KG1 (cell line): ENCODE results near the gene SELENOO.
"Not testable (repeated sequence)": the region's sequence is repeated elsewhere in the genome, so short reads cannot be mapped to it uniquely, and the experiment has no call there.

Source experiments
- DNase-seq: peaks from one replicate; lab custom pipeline; 2025; lab: John Stamatoyannopoulos, UW

SELENOO gene, protein sequence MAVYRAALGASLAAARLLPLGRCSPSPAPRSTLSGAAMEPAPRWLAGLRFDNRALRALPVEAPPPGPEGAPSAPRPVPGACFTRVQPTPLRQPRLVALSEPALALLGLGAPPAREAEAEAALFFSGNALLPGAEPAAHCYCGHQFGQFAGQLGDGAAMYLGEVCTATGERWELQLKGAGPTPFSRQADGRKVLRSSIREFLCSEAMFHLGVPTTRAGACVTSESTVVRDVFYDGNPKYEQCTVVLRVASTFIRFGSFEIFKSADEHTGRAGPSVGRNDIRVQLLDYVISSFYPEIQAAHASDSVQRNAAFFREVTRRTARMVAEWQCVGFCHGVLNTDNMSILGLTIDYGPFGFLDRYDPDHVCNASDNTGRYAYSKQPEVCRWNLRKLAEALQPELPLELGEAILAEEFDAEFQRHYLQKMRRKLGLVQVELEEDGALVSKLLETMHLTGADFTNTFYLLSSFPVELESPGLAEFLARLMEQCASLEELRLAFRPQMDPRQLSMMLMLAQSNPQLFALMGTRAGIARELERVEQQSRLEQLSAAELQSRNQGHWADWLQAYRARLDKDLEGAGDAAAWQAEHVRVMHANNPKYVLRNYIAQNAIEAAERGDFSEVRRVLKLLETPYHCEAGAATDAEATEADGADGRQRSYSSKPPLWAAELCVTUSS

DNA sequence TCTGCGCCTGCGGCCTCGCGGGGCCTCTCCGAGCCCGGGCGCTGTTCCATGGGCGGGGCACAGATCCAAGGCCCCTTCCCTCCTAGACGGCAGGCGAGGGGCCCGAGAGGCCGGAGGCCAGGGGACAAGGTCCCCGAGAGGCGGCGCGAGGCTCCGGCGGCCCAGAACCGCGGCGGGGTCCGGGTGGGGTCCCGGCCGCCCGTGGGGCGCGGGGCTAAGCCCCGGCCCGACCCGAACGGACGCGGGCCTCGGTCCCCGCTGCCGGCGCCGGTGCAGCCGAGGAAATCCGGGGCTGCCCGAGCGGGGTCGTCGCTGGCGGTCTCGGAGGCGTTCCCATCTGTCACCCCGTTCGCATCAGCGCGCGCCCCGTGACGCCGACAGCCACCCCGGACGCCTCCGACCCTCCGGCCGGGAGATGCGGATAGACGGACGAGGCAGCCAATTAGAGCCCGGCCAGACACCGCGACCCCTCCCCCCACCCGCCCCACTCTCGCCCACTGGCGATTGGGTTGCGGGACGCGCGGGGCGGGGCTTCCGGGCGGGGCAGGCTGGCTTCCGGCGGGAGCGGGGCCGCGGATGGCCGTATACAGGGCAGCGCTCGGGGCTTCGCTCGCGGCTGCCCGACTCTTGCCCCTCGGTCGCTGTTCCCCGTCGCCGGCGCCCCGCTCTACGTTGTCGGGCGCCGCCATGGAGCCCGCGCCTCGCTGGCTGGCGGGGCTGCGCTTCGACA, at the start of gene SELENOO:
SELENOO (plus strand) TSS at position 551 of the 730 bp plus-strand sequence; CDS start at position 577, 26 bp downstream.
- DNase-seq: no peak

DNA sequence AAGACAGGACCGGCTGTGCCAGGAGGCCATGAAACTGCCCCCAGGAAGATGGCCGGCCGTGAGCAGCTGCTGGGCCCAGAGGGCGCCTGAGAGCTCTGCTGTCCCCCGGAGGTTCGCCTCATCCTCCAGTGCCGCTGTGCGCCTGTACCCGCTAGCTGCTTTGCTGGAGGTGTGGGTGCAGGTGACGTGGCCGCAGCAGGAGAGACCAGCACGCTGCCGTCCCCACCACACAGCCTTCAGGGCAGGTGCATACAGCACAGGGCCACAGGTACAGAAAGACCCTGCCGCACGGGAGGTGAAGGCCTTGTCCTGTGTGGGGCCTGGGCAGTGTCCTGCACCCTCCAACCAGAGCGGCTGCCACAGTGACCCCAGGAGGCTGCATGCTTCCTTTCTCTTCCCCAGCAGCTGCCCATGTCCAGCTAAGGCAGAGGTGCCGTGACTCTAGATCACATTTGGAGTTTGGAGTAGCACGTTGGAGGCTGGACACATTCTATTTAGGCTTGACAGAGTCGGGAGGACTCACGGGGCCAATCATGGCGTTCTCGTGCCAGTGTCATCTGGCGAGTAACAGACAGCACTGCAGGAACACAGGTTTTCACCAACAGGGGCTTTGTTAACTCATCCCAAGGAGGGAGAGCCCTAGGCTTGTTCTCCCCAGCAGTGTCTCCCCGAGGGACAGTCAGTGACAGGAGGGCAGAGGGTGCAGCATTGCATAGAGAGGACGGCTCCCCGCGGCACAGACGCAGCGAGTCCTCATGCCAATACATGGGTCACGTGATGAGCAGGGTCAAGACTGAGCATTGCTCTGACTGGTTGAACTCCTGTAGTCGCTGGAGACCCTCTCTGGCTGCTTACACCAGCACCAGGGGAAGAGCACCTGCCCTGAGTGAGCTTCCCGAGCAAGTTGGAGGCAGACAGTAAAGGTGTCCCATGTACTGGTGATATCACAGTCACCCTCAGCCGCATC, 49.0 kb upstream of the SELENOO start:
- DNase-seq: no peak

DNA sequence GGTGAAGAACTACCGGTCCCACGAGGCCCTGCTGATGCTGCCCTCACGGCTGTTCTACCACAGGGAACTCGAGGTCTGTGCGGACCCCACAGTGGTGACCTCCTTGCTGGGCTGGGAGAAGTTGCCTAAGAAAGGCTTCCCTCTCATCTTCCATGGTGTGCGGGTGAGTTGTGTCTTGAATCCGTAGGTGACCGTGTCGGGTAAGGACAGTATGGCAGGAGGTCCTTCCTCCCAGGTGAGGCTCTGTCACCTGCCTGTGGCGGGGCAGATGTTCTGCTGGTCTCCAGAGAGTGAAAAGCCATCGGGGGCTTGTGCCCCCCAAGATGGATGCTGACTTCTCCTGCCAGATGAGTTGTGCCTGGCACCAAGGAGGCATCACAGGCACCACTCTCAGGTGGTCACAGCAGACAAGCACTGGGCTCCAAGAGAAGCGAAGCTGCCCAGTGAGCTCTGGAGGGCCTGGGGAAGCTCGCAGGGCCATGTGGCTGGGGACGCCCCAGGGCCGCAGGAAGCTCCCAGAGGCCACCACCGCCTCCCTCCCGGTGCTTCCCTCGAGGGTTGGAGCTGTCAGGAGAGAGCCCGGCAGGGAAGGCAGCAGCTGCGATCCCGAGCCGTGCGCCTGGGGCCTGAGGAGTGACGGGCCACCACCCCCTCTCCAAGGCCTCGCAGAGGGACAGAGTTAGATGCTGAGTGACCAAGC, 47.6 kb upstream of the SELENOO start:
- no peak for DNase-seq

DNA sequence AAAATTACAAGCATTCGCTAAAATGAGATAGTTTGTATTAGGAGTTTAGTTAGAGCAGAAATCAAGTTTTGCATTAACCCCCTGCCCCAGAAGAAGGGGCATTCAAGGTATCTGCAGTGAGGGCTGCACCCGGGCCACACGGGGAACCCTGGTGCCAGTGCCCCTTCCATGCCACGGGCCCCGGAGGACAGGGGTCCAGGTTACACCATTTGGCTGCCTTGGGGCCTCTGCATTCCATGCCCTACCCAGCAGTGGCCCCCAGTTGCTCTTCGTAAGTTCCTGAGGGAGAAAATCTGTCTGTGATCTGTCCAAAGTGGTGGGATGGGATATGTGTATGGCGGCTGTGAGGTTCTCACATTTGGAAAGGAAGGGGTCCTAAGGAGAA, 47.1 kb upstream of the SELENOO start:
- no peak for DNase-seq

DNA sequence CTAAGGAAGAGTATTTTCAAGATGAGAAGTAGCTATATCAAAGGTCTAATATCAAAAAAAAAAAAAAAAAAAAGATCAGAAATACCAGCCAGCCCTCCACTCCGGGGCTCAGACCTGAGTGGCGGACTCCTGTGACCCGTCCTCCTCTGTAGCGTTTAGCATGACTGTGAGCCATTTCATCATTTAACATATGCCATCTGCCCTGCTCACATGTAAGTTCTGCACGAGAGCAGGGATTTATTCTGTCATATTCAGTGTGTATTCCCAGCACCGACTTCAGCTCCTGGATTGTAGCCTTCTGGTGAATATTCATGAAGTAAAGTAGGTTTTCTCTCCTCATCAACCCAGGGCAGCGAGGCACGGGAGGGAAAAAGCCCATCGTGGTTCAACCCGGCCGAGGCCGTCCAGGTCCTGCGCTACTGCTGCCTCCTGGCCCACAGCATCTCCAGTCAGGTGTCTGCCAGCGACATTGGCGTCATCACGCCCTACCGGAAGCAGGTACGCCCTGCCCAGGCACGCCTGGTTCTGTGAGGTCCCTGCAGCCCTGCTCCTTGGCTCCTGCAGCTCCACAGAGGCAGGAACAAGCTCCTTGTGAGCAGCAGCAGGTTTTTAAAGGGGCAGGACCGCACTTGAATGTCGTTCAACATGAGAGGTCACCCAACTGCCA, 43.0 kb upstream of the SELENOO start:
- DNase-seq: no peak

DNA sequence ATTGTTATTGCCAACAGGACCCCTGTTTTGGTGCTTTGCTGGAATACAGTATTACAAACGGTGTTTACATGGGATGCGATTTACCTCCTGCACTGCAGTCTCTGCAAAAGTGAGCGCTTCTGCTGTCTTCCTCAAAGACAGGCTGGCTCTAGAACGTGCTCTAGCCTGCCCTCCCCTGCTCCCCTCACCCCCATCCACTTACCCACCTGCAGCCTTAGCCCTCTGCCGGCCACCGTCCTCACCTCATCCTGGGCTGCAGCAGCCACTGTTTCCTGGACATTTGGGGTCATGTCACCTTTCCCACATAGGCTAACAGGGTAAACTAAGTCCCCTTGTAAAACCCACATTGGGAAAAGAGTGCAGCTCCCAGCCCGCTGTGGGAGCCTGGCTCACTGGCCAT, 39.9 kb upstream of the SELENOO start:
- DNase-seq: no peak

DNA sequence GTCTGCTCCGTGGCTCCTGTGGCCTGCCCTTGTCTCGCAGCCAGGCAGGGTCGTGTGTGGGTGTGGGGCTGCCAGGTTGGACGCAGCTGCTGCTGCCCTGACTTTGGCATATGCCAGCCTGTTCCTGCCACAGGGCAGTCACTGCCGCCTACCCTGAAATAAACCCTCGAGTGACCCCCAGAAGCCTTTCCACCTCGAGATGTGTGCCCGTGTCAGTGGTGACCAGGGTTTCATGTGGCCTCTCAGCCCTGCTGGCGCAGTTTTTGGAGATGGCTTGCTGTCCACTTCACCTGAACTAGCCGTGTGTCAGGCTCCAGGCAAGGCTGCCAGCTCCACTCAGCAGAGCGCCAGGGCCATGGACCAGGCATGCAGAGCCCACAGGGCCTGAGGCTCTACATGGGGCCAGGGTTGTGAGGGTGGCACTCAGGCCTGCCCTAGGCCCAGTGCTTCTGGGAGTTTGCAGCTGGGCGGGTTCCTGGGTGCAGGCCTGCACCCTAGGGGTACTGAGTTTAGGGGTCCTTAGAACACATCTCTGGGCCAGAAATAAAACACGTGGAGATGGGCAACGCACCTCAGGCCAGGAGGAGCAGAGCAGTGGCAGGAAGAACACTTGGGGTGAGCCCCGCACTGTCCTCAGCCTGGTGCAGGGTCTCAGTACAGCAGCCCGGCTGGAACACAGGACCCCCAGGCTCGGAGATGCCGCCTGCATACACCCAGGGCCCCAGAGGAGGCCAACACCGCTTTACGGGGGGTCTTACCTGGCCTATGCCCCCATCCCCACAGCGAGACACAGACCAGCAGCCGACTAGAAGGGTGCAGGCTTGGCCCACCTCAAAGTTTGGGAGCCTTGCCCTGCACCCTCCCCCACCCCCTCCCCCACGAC, 39.1 kb upstream of the SELENOO start:
- no peak for DNase-seq

DNA sequence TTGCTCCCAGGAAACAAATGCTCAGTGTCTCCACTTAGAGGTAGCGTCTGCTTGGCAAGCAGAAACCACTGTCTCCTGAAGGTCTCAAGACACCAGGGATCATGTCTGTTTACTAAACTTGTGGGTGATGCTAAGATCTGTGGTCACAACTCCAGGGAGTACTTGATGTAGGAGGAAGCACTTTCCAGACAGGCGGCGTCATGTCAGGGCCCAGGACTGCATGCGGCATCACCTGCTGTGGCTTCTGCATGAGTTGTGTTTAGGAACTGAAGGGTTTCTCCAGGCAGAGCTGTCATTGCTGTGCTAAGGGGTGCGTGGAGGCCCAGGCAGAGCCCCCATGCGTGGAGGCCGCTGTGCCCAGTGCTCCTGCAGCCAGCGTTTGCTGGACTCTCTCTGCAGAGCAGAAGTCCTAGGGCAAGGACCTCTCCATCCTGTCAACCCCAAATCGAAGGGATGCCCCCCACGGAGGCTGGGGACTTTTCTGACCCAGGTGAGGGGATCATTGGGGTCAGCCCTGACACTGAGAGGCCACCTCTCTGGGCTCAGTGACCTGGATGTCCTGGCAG, 38.3 kb upstream of the SELENOO start:
- DNase-seq: no peak

DNA sequence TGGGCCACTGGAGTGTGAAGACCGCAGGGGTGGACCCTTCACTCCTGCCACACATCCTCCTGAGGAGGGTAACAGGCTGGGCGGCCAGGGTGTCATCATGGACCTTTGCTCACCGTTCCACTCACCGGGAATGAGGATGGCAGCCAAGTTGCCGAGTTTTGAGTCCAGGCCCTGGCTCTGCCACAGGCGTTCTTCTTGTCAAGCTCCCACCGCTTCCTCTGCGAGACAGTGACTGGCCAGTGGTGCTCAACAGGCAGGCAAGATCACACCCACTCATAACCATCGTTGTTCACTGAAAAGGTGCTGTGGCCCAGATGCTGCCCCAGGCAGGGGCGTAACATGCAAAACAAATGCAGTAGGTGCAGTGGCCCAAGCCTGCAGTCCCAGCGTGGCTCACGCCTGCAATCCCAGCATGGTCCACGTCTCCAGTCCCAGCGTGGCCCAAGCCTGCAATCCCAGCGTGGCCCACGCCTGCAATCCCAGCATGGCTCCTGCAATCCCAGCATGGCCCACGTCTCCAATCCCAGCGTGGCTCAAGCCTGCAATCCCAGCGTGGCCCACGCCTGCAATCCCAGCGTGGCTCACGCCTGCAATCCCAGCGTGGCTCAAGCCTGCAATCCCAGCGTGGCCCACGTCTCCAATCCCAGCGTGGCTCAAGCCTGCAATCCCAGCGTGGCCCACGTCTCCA, 35.2 kb upstream of the SELENOO start:
- no peak for DNase-seq

DNA sequence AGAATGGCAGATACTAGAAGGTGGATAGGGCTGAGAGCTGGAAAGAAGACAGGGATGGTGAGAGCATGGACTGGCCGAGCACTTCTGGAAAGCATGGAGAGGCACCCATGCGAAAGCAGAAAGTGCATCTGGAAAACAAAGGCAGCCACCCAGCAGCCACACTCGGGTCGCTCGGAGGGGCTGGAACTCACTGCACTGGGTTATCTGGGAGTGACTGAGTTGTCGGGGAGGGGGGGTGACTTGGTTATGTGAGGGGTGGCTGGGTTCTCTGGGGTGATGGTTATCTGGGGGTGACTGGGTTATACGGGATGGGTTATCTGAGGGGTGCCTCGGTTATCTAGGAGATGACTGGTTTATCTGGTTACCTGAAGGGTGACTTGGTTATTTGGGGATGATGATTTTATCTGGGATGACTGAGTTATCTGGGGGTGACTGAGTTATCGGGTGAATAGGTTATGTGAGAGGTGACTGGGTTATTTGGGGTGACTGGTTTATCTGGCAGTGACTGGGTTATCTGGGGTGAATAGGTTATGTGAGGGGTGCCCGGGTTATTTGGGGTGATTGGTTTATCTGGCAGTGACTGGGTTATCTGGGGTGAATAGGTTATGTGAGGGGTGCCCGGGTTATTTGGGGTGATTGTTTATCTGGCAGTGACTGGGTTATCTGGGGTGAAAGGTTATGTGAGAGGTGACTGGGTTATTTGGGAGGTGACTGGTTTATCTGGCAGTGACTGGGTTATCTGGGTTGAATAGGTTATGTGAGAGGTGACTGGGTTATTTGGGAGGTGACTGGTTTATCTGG, 32.9 kb upstream of the SELENOO start:
- no peak for DNase-seq

DNA sequence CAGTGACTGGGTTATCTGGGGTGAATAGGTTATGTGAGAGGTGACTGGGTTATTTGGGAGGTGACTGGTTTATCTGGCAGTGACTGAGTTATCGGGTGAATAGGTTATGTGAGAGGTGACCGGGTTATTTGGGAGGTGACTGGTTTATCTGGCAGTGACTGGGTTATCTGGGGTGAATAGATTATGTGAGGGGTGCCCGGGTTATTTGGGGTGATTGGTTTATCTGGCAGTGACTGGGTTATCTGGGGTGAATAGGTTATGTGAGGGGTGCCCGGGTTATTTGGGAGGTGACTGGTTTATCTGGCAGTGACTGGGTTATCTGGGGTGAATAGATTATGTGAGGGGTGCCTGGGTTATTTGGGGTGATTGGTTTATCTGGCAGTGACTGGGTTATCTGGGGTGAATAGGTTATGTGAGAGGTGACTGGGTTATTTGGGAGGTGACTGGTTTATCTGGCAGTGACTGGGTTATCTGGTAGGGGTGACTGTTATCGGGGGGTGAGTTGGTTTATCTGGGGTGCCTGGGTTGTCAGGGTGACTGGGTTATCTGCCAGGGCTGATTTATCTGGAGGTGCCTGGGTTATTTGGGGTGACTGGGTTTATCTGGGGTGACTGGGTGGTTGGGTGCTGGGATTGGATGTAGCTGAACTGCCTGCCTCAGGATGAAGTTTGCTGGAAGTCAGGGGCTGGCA, 32.2 kb upstream of the SELENOO start:
- DNase-seq: not testable (repeated sequence)

DNA sequence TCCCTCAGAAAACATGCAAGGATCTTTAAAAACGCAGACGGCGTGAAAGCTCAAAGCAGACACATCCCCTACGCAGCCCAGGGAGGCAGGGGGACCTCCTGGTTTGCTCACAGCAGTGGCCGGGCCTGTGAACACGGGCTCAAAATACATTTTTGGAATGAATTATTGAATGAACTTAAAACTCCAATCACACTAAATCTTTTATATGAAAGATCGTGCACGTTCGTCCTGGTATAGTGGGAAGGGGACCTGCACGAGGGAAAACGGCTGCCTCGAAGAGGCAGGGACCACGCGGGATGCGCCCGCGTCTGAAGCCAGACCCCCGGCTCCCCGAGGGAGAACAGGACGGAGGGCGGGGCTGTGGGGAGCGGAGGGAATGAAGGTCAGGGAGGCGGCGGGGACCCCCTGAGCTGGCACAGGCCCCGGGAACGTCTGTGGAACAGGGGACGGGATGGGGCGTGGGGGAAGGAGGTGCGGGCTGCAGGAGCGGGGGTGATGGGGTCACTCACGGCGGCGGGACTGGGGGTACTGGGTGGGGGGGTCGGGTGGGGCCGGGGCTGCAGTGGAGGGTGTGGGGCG, 31.5 kb upstream of the SELENOO start:
- no peak for DNase-seq

DNA sequence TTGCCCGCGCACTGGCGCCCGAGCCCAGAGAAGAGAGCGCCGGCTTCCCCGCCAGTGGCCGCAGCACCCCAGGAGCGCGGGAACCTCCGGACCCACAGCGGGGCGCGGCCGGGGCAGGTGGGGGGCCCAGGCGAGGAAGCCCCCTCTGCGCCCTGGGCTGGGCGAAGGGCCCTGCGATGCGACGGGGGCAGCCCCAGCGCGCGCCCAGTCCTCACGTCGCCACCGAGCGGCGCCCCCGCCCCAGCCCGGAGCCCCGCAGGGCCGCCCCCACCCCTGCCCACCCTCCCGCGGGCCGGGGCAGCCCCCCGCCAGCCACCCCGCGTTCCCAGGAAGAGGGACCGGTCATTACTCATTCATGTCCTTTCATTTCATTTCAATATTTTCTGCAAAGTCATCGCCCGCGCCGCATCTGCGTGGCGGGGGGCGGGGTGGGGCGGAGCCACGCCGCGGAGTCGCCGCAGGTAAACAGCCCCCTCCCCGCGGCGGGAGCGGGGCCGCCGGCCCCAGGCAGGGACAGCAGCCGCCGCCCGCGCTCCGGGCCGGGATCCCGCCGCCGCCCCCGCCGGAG, 31.0 kb upstream of the SELENOO start:
- DNase-seq: no peak

DNA sequence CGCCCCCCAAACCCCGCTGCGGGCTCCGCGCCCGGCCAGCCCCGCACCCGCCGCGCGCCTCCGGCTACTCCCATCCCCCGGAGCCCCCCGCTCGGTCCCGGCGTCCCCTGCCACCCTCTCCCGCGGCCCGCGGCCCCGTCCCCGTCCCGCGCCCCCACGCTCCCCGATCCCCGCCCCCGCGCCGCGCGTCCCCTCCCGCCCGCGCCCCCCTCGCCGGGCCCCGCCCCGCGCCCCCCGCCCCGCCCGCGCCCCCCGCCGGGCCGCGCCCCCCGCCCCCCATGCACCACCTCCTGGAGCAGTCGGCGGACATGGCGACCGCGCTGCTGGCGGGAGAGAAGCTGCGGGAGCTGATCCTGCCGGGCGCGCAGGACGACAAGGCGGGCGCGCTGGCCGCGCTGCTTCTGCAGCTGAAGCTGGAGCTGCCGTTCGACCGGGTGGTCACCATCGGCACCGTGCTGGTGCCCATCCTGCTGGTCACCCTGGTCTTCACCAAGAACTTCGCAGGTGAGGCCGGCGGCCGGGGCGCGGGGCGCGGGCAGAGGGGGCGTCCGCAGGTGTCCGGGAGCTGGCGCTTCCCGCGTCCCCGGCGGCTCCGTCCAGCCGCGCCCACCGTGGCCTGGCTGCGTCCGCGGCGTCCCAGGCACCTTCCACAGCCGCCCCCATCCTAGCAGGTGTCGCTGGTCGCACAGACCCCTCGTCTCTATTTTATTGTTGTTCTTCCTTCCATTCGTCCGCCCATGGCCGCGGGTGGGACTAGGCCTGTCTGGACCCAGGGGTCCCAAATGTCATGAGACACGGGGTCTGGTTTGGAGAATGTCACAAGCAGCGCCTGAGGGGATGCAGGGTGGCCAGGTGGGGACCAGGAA, 30.1 kb upstream of the SELENOO start, which contains the start of gene PANX2:
PANX2 (plus strand) TSS at position 279 of the 866 bp plus-strand sequence; CDS start at position 279, 0 bp downstream.
- DNase-seq: no peak

DNA sequence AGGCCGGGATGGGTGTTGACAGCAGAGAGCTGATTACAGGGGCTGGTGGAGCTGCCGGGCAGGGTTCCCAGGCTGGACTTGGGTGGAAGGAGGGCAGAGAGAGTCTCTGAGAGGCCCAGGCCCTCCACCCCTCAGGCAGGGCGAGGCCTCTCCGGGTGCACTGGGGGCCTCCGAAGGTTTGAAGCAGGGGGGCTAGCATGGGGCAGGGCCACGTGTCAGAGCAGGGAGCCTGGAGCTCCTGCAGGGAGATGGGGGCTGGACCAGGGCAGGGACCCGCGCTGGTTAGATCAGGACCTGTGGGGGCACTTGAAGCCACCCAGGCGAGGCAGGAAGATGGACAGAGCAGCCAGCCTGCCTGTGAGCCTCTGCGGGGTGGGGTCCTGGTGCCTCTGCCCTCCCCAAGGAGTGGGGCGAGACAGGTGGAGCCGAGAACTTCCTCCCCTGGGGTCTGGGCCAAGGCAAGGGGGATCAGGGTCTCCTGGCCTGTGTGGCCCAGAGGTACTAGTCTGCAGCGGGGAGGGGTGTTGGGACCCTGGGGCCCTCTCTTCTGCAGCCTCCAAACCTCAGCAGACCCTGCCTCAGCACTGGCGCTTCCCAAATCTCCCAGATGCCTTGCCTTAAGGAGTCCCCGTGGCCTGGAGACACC, 29.4 kb upstream of the SELENOO start:
- no peak for DNase-seq
